ENCODE data around the gene PINK1. TPM values are rescaled to one million over a fixed set of nuclear protein-coding genes. Genes with fewer than 3 reads are reported as not detected.
"Not testable (repeated sequence)": the region's sequence is repeated elsewhere in the genome, so short reads cannot be mapped to it uniquely, and the experiment has no call there.

PINK1 gene
- total RNA-seq, 1 donor from 2014 or later, result 57.7 TPM

GRCh38 chr1:20604678-20605077 lies 28.6 kb upstream of the PINK1 start:
- H3K4me3 ChIP-seq (ENCODE audit: low read depth, low read length), result no peak overlapping the region
- H3K27me3 ChIP-seq (ENCODE audit: control insufficient read depth, insufficient read depth, low read length), result no peaks in the 10 kb centered on the region
- TF ChIP-seq CTCF (IDR thresholded peaks at IDR 0.05; ENCODE audit: insufficient read depth, low read length, poor library complexity, severe bottlenecking), result no peak
- no peaks in the 10 kb centered on the region for H3K36me3 ChIP-seq (ENCODE audit: control insufficient read depth, insufficient read depth, low read length)
- DNase-seq (ENCODE audit: low read depth), result no peak

GRCh38 chr1:20606801-20607570 lies 26.3 kb upstream of the PINK1 start:
- H3K4me3 ChIP-seq (ENCODE audit: low read depth, low read length); H3K27me3 ChIP-seq (ENCODE audit: control insufficient read depth, insufficient read depth, low read length); DNase-seq (ENCODE audit: low read depth); H3K36me3 ChIP-seq (ENCODE audit: control insufficient read depth, insufficient read depth, low read length): not testable (repeated sequence)

- TF ChIP-seq CTCF (IDR thresholded peaks at IDR 0.05; ENCODE audit: insufficient read depth, low read length, poor library complexity, severe bottlenecking), result no peak
- no peaks in the 10 kb centered on the region for H3K36me3 ChIP-seq (ENCODE audit: control insufficient read depth, insufficient read depth, low read length)
- no peaks in the 10 kb centered on the region for H3K27me3 ChIP-seq (ENCODE audit: control insufficient read depth, insufficient read depth, low read length)
- no peak overlapping the region for H3K4me3 ChIP-seq (ENCODE audit: low read depth, low read length)
- no peak for DNase-seq (ENCODE audit: low read depth)
Observed at GRCh38 chr1:20609541-20609940, 23.7 kb upstream of the PINK1 start.

GRCh38 chr1:20610970-20611369 lies 22.3 kb upstream of the PINK1 start:
- TF ChIP-seq CTCF (IDR thresholded peaks at IDR 0.05; ENCODE audit: insufficient read depth, low read length, poor library complexity, severe bottlenecking), result no peak
- Histone ChIP-seq H3K36me3 (ENCODE audit: control insufficient read depth, insufficient read depth, low read length) (no peaks in the 10 kb centered on the region), H3K4me3 (ENCODE audit: low read depth, low read length) (no peak overlapping the region), H3K27me3 (ENCODE audit: control insufficient read depth, insufficient read depth, low read length) (no peaks in the 10 kb centered on the region)
- DNase-seq (ENCODE audit: low read depth), result no peak

- no peak for TF ChIP-seq CTCF (IDR thresholded peaks at IDR 0.05; ENCODE audit: insufficient read depth, low read length, poor library complexity, severe bottlenecking)
- no peaks in the 10 kb centered on the region for H3K36me3 ChIP-seq (ENCODE audit: control insufficient read depth, insufficient read depth, low read length)
- no peak for DNase-seq (ENCODE audit: low read depth)
- no peak overlapping the region for H3K4me3 ChIP-seq (ENCODE audit: low read depth, low read length)
- H3K27me3 ChIP-seq (ENCODE audit: control insufficient read depth, insufficient read depth, low read length), result no peaks in the 10 kb centered on the region
Observed at GRCh38 chr1:20611652-20612051, 21.6 kb upstream of the PINK1 start.

- no peak for DNase-seq (ENCODE audit: low read depth)
Observed at GRCh38 chr1:20612221-20612746, 21.0 kb upstream of the PINK1 start.

More at GRCh38 chr1:20612221-20612746, 21.0 kb upstream of the PINK1 start:
- no peaks in the 10 kb centered on the region for H3K27me3 ChIP-seq (ENCODE audit: control insufficient read depth, insufficient read depth, low read length)
- no peak overlapping the region for H3K4me3 ChIP-seq (ENCODE audit: low read depth, low read length)
- TF ChIP-seq CTCF (IDR thresholded peaks at IDR 0.05; ENCODE audit: insufficient read depth, low read length, poor library complexity, severe bottlenecking), result no peak
- H3K36me3 ChIP-seq (ENCODE audit: control insufficient read depth, insufficient read depth, low read length), result no peaks in the 10 kb centered on the region
